ENCODE results near the gene IL10RA. TPM values are rescaled to one million over a fixed set of nuclear protein-coding genes. Genes with fewer than 3 reads are reported as not detected.

IL10RA gene
- total RNA-seq, 4 donors from 2014 or later, result 23.2 to 65.9 (median 44.4) TPM

DNA sequence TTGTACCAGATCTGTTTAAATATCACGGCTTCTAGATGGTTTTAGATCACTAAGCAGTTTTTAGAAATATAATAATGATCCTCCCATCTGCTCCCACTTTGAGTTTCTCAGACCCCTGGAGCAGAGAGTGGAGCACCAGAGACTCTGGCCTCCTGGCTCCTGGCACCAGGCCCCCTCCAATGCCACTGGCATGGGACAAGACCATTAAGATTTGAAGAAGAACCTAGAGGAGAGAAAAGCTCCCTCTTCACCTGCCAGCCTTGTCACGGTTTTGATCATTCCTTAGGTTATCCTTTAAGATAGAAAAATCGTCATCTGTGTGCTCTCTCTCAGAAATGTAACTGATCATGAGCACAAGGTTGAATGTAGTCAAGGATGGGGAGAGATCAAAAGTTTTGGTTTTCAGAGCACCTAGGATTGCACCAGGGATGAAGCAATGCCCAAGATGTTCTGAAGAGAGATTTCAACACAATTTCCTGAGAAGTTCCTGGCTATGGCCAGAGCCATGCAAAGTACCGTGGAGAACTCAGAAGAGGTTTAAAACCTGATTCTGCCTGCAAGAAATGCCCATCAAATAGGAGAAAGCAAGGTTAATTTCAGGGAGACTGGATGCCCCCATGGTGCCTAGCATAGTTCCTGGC is 22.2 kb downstream of the IL10RA start:
- ATAC-seq (ENCODE audit: low FRiP score) (no peak), DNase-seq (ENCODE audit: low spot score) (no peak)
- no peak for TF ChIP-seq CTCF (IDR thresholded peaks at IDR 0.05)

DNA sequence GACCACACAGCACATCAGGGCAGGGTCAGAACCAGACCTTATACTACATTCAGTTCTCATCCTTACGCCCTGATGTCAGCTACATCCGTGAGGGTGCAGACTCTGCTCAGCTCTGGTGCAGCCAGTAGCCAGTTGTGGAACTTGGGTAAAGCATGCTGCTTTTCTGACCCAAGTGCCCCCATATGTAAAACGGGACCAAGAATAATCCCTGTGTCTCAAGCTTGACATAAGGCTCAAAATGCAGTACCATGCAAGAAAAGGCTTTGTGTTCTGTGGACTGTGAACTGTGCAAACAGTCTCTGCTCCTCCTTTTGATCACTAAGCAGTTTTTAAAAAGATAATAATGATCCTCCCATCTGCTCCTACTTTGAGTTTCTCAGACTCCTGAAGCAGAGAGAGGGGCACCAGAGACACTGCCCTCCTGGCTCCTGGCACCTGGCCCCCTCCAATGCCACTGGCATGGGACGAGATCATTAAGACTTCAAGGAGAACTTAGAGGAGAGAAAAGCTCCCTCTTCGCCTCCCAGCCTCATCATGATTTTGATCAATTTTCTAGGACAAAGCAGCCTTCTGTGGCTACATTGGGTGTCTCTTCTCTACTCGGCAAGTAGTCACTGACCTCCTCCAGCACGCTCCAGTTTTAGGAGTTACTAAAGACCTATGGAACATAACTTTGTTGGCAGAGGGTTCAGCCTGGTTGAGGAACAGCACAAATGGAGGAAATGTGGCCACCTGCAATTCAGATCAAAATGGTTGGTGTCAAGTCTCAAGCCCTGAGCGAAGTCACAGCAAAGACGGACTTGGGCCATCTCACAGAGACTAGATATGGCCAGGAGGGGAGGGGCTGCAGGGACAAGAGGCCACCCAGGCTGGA is 23.9 kb downstream of the IL10RA start:
- DNase-seq (ENCODE audit: low spot score) (no peak), ATAC-seq (ENCODE audit: low FRiP score) (no peak)
- TF ChIP-seq CTCF (IDR thresholded peaks at IDR 0.05), result no peak

DNA sequence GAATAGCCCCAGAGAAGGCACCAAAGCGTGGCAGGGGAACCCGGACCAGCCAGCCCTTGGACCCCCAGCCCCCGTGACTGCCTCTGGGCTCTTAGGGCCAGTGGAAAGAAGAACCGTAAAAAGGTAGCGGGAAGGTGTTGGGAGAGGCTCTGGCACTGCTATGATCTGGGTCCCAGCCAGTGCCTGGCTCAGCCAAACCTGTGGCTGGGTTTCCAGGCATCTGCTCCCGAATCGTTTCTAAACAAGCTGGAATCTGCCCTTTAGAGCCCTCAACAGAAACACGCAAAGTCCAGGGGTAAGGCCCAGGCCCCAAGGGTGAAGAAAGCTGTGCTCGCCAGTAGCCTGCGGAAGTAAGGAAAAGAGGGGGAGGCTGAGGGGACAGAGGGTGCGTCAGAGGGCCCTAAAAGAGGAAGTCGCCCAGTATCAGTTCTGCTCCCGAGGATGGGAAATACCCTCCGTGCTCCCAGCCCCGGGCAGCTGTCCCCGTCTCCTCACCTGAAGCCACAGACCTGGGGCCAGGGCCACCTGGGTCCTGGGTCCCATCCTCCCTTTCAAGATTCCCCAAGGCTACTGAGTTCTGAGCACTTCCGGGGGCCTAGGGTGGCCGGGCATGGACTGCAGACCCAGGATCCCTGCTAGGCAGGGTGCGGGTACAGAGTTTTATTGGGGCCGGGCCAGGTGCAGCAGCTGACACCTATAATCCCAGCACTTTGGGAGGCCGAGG is 24.7 kb downstream of the IL10RA start:
- ATAC-seq (ENCODE audit: low FRiP score) (peak; percentile 18), DNase-seq (ENCODE audit: low spot score) (no peak)
- TF ChIP-seq CTCF (IDR thresholded peaks at IDR 0.05), result no peak

- no peak for DNase-seq (ENCODE audit: low spot score)
- peak; percentile 79 for ATAC-seq (ENCODE audit: low FRiP score)
- TF ChIP-seq CTCF (IDR thresholded peaks at IDR 0.05), result no peak
Measured at GRCh38 chr11:118012083-118012669, 26.0 kb downstream of the IL10RA start.

GRCh38 chr11:118014022-118014421 is 27.8 kb downstream of the IL10RA start:
- ATAC-seq (ENCODE audit: low FRiP score) (no peak), DNase-seq (ENCODE audit: low spot score) (no peak)
- no peak for TF ChIP-seq CTCF (IDR thresholded peaks at IDR 0.05)

GRCh38 chr11:118015385-118015841 is 29.2 kb downstream of the IL10RA start:
- no peak for ATAC-seq (ENCODE audit: low FRiP score)
- no peak for TF ChIP-seq CTCF (IDR thresholded peaks at IDR 0.05)
- DNase-seq (ENCODE audit: low spot score), result no peak
